GM12891 (cell line): ENCODE measurements around the gene PRCD.

Experiments
- PAX5 ChIP-seq: IDR thresholded peaks from 2 replicates; pipeline ENCODE4 v1.6.1; 2011; ENCODE audit warnings: low read length, moderate library complexity, mild to moderate bottlenecking; ENCODE audit not compliant: insufficient read depth, severe bottlenecking
- POLR2A ChIP-seq: IDR thresholded peaks from 2 replicates; pipeline ENCODE4 v1.6.1; 2011; ENCODE audit warnings: low read depth, low read length, control low read depth
- POLR2AphosphoS5 ChIP-seq: IDR thresholded peaks from 2 replicates; pipeline ENCODE4 v1.6.1; 2011; ENCODE audit warnings: low read depth, low read length, control low read depth
- SPI1 ChIP-seq: IDR thresholded peaks from 2 replicates; pipeline ENCODE4 v1.6.1; 2011; ENCODE audit warnings: low read depth, low read length, control low read depth

DNA sequence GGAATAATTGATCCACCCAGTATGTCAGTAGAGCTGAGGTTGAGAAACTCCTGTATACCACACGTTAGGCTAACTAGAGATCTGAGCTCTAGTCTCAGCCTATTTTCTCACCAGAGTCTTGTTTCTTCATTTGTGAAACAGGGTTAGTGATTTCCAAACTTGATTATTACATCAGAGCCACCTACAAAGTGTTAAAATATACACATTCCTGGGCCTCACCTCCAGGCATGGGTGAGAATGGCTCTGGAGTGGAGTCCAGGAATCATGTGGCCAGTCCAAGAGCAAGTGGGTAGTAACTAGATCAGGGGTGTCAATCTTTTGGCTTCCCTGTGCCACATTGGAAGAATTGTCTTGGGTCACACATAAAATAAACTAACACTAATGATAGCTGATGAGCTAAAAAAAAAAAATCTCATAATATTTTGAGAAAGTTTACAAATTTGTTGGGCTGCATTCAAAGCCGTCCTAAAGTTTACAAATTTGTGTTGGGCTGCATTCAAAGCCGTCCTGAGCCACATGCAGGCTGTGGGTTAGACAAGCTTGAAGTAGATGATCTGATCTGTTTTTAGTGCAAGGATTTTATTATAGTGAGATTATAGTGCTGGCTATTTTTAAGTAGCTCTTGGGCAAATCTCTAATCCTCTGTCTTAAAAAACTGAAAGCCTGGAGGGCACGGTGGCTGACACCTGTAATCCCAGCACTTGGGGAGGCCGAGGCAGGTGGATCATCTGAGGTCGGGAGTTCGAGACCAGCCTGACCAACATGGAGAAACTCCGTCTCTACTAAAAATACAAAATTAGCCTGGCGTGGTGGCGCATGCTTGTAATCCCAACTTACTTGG lies 20.4 kb downstream of the PRCD start:
- TF ChIP-seq POLR2A (no peak), POLR2AphosphoS5 (no peak), SPI1 (no peak), PAX5 (no peak)
